K562 (cell line): ENCODE measurements around the gene NOD1.

Experiments used
- CTCF ChIP-seq, 3 experiments: IDR thresholded peaks in 2 of 3; conservative IDR thresholded peaks in 1 of 3; 2 replicates each; pipeline ENCODE4 v1.5.1; 2011 to 2012; ENCODE audit warnings: low read length in 3 of 3, mild to moderate bottlenecking in 3 of 3, control low read depth in 2 of 3, improper control_type of control experiment in 1 of 3, inconsistent platforms in 1 of 3, low read depth in 1 of 3, mixed read lengths in 1 of 3, moderate library complexity in 1 of 3; ENCODE audit not compliant: insufficient read depth in 2 of 3
- PHF21A ChIP-seq: fragments of 450-650 bp; IDR thresholded peaks from 2 replicates; pipeline ENCODE4 v1.6.1; 2017; ENCODE audit warnings: low read depth, borderline replicate concordance
- YY1 ChIP-seq, 3 experiments: IDR thresholded peaks; 2 replicates each; pipeline ENCODE4 v1.6.1; 2011; ENCODE audit warnings: low read length in 2 of 3, mild to moderate bottlenecking in 2 of 3, moderate library complexity in 2 of 3, borderline replicate concordance in 1 of 3, control low read depth in 1 of 3, low read depth in 1 of 3; ENCODE audit not compliant: insufficient read depth in 3 of 3, insufficient replicate concordance in 2 of 3, control insufficient read depth in 1 of 3, insufficient read length in 1 of 3; ENCODE audit errors: extremely low read depth in 1 of 3

- no peak for TF ChIP-seq CTCF (IDR thresholded peaks at IDR 0.05 in 2 of 3, conservative IDR thresholded peaks at IDR 0.05 in 1 of 3; ENCODE audit: insufficient read depth in 2 of 3, low read depth in 1 of 3, low read length in 3 of 3)
- TF ChIP-seq YY1 (IDR thresholded peaks at IDR 0.05; ENCODE audit: borderline replicate concordance in 1 of 3, control insufficient read depth in 1 of 3, extremely low read depth in 1 of 3, insufficient read depth in 3 of 3, insufficient read length in 1 of 3, insufficient replicate concordance in 2 of 3, low read depth in 1 of 3, low read length in 2 of 3), result no peak
- TF ChIP-seq PHF21A, result no peak
Observed at GRCh38 chr7:30464231-30464671, 14.3 kb downstream of the NOD1 start.
